ENCODE results near the gene ACD.

The ACD gene

GRCh38 chr16:67676516-67676915, 16.5 kb upstream of the ACD start:
- DNase-seq (ENCODE audit: low read depth in 4 of 4, low spot score in 1 of 4), result no peak

GRCh38 chr16:67675999-67676398, 15.9 kb upstream of the ACD start:
- DNase-seq (ENCODE audit: low read depth in 4 of 4, low spot score in 1 of 4), result no peak

DNA sequence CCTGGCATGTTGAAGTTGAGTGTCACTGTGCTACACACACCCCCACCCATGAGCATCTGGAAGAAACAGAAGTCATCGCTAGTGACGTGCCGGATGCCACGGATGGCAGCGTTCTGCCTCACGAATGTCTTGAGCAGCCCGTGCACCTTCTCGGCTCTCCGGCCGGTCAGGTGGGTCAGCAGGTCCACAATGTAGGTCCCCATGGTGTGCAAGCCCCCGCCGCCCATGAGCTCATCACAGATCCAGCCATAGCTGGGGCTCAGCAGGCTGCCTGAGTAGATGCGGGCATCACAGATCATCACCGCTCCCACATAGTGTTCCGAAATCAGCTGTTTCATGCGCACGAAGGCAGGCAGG, 15.5 kb upstream of the ACD start:
- DNase-seq (ENCODE audit: low read depth in 4 of 4, low spot score in 1 of 4), result no peak

GRCh38 chr16:67674851-67675578, 15.0 kb upstream of the ACD start:
- DNase-seq (ENCODE audit: low read depth in 4 of 4, low spot score in 1 of 4), result no peak

- DNase-seq (ENCODE audit: low read depth in 4 of 4, low spot score in 1 of 4), result no peak
Observed at GRCh38 chr16:67673712-67674580, 13.9 kb upstream of the ACD start.

DNA sequence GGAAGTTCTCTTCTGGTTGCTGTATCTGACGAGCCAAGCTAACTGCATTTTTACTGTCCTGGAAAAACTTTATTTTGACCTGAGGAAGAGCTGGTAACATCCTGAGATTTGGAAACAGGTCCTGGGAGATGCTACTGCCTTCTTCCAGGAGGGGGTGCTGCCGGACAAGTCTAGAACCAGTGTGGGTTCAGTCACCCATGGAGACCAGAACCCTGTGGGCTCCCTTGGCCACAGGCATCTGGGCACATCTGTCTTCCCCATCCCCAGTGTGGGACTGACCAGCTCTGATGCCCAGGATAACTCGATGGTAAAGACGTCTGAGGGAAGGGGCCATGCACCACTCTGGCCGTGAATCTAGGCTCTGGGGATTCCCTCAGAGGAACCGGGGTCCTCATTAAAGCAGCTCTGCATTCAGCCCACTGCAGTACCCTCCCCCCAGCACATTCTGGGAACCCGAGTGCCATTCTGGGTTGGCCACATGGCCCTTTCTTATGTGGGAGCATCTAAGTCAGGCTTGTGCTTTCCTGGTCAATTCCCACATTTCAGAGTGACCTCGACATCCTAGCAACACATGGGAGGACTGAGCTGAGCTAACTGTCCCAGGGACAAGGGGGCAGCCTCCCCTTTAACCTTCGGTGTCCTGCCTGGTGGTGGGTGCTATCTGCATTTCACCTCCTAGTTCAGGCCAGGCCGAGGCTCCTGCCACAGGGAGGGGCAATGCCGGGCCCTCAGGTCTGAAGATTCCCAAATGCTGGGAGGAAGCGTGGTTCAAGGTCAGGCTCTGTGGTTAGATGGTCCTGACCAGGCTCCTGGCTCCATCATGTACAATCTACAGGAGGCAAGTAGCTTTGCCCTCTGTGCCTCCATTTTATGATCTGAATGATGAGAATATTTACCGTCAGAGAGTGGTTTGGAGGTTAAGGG, 12.9 kb upstream of the ACD start:
- DNase-seq (ENCODE audit: low read depth in 4 of 4, low spot score in 1 of 4), result no peak

GRCh38 chr16:67672306-67672705, 12.2 kb upstream of the ACD start:
- DNase-seq (ENCODE audit: low read depth in 4 of 4, low spot score in 1 of 4), result no peak

DNA sequence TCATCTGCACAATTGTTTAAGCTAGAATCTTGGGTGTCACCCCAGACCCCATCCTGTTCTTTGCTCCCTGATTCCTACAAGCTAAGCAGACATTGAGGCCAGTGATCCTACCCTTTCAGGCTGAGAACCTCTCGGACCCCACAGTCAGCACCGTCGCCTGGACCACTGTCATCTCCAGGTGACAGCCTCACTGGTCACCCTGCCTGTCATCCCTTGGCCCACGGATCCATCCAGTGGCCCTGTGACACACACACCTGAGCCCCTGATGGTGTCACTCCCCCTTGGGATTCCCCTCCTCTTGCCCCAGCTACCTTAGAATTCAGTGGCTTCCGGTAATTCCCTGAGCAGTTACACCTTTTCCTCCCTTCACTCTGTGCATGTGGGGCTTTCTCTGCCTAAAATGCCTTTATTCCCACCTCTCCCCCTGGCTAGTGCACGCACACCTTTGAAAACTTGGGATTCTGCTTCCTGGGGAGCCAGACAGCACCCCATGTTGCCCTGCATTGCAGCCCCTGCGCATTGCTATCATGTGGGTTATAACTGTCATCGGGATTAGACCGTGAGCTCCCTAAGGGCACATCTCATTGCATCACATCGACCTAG, 9.5 kb upstream of the ACD start:
- no peak for DNase-seq (ENCODE audit: low read depth in 4 of 4, low spot score in 1 of 4)

DNA sequence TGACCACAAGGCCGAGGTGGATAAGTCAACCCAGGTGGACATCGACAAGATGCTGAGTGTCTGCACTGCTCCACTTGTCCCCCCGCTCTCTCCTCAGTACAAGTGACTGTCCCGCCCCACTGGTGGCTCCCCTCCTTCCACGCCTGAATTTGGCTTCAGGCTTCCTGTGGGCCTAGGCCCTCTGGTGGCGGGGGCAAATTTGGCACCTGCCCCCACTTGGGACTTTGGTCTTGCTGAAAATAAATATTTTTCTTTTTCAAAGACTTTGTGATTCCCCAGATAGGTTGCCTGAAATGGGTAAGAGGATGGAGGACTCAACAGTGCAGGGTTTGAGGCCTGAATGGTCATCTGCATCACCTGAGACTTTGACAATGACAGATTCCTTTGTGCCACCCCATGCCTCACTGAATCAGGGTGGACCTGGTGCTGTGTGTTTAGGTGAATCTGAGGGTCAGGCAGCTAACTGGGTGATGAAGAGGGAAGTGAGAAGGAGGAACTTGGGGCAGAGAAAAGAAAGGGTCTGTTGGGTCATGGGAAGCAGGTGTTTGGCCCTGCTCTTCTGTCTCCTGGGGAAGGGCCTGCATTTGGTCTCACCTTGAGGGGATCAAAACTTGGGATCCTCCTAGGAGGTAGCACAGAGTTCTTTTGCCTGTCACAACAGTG, 8.6 kb upstream of the ACD start:
- DNase-seq (ENCODE audit: low read depth in 4 of 4, low spot score in 1 of 4), result no peak

GRCh38 chr16:67667817-67668494, 7.9 kb upstream of the ACD start:
- DNase-seq (ENCODE audit: low read depth in 4 of 4, low spot score in 1 of 4), result peak in 3 of 4 experiments; percentile 53 to 71 (median 66)

- DNase-seq (ENCODE audit: low read depth in 4 of 4, low spot score in 1 of 4), result no peak
Observed at GRCh38 chr16:67667453-67667816, 7.4 kb upstream of the ACD start.

GRCh38 chr16:67666559-67667452, 6.7 kb upstream of the ACD start, which contains the start of the genes C16orf86 and ENKD1:
Gene C16orf86 (plus strand): TSS chr16:67666814. CDS start chr16:67666971, 157 bp downstream.
Gene ENKD1 (minus strand): TSS chr16:67666750. CDS start chr16:67666442, 308 bp downstream.
- peak in 3 of 4 experiments; percentile 62 to 73 (median 70) for DNase-seq (ENCODE audit: low read depth in 4 of 4, low spot score in 1 of 4)

- no peak for DNase-seq (ENCODE audit: low read depth in 4 of 4, low spot score in 1 of 4)
Observed at GRCh38 chr16:67666032-67666551, 6.0 kb upstream of the ACD start.

DNA sequence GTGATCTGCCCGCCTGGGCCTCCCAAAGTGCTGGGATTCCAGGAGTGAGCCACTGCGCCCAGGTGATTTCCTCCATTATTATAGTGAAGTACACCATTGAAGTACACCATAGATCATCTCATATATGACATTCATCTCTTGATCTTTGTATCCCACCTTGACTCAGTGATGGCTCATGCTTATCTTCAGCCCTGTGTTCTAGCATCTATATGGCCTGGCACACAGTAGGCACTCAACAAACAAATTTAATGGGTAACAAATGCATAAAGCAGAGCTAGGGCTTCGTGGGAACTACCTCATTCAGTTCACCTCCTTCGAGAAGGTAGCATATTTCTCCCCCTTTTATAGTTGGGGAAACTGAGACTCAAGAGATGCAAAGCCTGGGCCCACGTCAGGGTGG, 5.5 kb upstream of the ACD start:
- no peak for DNase-seq (ENCODE audit: low read depth in 4 of 4, low spot score in 1 of 4)

GRCh38 chr16:67664871-67665270, 4.8 kb upstream of the ACD start:
- no peak for DNase-seq (ENCODE audit: low read depth in 4 of 4, low spot score in 1 of 4)

DNA sequence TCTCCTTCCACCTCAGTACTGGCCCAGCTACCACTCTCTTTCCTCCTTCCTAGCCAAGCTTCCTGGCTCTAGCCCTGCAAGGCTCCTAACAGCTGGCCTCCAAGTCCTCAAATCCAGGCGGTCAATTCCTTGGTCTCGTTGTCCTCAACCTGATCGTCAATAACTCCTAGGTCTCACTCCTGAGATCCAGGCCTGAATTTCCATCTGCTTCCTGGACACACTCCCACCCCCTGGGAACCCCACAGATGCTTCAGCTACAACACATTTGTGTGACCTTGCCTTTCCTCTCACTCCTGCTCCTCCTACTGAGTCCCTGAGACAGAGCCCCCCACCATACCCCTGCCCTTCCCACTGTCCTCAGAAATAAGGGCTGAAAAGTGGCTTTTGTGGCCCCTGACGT, 4.2 kb upstream of the ACD start:
- no peak for DNase-seq (ENCODE audit: low read depth in 4 of 4, low spot score in 1 of 4)

GRCh38 chr16:67663877-67664222, 3.8 kb upstream of the ACD start:
- DNase-seq (ENCODE audit: low read depth in 4 of 4, low spot score in 1 of 4), result no peak

DNA sequence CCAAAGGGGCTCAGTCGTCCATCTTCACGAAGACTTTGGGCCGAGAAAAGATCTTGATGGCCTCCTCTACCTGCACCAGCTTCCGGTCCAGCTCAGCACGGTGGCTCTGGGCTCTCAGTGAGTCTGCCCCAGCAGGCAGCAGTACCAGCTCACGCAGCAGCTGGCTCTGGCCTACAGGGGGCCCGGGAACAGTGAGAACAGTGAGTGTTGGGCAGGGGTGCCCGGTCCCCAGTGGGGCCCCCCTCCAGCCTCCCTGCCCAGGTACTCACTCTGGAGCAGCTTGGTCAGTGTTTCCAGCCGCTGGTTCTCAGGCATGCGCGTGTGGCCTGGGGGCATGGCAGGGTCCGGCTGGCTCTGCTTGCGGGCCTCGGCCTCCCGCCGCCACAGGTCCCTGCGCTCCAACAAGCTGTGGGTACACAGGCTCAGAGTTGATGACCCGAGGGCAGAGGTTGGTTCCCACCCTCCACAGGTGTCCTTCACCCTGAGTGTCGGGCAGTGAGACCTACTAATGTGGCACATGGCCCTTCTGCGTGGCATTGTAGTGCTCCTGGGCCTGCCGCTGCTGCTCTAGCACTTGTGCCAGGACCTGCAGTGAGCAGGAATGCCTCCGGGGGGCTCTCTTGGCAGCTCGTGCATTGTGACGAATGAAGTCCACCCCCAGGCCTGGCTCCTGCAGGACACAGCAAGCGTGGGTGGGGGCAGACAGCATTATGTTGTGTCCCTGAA, 3.3 kb upstream of the ACD start:
- no peak for DNase-seq (ENCODE audit: low read depth in 4 of 4, low spot score in 1 of 4)

Data from stimulated activated CD4-positive, alpha-beta T cell treated with anti-CD3 and anti-CD28 coated beads, Interleukin-1b, Interleukin-23, amount 100 ng/mL, for 24 hours (primary cell).